Transverse colon (tissue), 4 donors: ENCODE results near the gene TCHH.

Experiments used
- EP300 ChIP-seq: sonication (generic); formaldehyde crosslinking; IDR thresholded peaks from one replicate; pipeline ENCODE4 v1.6.1; 2017; ENCODE audit warnings: antibody characterized with exemption, low read depth
- POLR2A ChIP-seq: fragments of 450-650 bp; IDR thresholded peaks from one replicate; pipeline ENCODE4 v1.6.1; 2016; ENCODE audit warnings: antibody characterized with exemption, mild to moderate bottlenecking, moderate library complexity
- POLR2AphosphoS5 ChIP-seq, 3 donors: sonication (generic); formaldehyde crosslinking; IDR thresholded peaks; one replicate each; pipeline ENCODE4 v1.6.1; 2016; ENCODE audit warnings: antibody characterized with exemption in 3 of 3
- TF ChIP-seq, protein P1 (sequence below), 5 experiments: fragments of 200-600 bp in 3 of 5; fragments of 450-650 bp in 2 of 5; sonication (generic) in 3 of 5; IDR thresholded peaks; 1 replicate in 2 of 5; 2 replicates in 3 of 5; pipeline ENCODE4 v1.5.1; 2016 to 2017; ENCODE audit warnings: antibody characterized with exemption in 5 of 5, inconsistent platforms in 3 of 5, mild to moderate bottlenecking in 2 of 5, moderate library complexity in 1 of 5

DNA sequence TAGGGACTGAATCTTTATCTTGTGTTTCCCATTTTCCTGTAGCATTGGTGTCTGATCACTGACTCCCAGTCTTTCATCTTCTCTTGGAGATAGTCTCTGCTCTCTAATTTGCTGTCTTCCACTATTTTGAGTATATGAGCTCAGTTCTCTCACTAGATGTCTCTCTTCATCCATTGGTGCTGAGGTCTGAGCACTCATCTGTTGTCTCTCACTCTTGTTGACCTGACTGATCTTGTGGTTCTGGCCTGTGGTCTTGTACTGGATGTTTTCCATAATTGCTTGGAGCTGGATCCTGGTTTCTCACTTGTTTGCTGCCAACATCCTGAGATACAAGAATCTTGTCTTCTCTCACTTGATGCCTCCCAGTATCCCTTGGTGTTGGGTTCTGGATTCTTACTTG is 53.3 kb downstream of the TCHH start:
- TF ChIP-seq, protein P1, sequence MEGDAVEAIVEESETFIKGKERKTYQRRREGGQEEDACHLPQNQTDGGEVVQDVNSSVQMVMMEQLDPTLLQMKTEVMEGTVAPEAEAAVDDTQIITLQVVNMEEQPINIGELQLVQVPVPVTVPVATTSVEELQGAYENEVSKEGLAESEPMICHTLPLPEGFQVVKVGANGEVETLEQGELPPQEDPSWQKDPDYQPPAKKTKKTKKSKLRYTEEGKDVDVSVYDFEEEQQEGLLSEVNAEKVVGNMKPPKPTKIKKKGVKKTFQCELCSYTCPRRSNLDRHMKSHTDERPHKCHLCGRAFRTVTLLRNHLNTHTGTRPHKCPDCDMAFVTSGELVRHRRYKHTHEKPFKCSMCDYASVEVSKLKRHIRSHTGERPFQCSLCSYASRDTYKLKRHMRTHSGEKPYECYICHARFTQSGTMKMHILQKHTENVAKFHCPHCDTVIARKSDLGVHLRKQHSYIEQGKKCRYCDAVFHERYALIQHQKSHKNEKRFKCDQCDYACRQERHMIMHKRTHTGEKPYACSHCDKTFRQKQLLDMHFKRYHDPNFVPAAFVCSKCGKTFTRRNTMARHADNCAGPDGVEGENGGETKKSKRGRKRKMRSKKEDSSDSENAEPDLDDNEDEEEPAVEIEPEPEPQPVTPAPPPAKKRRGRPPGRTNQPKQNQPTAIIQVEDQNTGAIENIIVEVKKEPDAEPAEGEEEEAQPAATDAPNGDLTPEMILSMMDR (IDR thresholded peaks at IDR 0.05), result no peak
- no peak for TF ChIP-seq POLR2A
- no peak for TF ChIP-seq POLR2AphosphoS5 (IDR thresholded peaks at IDR 0.05)
- no peak for TF ChIP-seq EP300
